PFSK-1 (cell line): ENCODE results near the gene PSD.

ENCODE experiments used
- POLR2AphosphoS5 ChIP-seq: IDR thresholded peaks from 2 replicates; pipeline ENCODE4 v1.6.1; 2012; ENCODE audit warnings: low read depth, mild to moderate bottlenecking, control low read depth, low read length, moderate library complexity
- REST ChIP-seq, 2 experiments: IDR thresholded peaks; 2 replicates each; pipeline versions ENCODE4 v1.6.1 to v1.8.0; 2011 to 2012; ENCODE audit warnings: low read depth in 2 of 2, low read length in 2 of 2, control low read depth in 1 of 2, inconsistent platforms in 1 of 2, mild to moderate bottlenecking in 1 of 2, moderate library complexity in 1 of 2; ENCODE audit not compliant: insufficient read depth in 1 of 2
- SIN3A ChIP-seq: IDR thresholded peaks from 2 replicates; pipeline ENCODE4 v1.6.1; 2012; ENCODE audit warnings: mild to moderate bottlenecking, low read length, moderate library complexity, borderline replicate concordance; ENCODE audit not compliant: insufficient read depth

DNA sequence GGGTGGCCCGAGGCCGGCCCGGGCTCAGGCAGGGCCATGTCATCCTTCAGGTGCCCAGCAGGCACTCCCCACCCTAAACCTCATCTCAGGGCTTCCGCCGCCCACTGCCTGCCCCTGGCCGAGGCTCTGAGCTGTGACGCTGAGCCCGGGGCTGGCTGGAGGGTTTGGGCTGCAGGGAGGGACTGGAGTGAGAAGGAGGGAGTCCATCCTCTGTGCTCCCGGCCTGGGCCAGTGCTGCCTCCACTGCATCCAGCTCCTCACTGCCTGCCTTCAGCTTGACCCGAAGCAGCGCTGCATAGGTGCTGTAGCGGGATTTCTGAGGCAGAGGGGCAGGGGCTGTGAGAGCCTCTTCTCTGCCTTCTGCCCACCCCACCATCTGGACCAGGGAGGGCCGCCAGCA is 15.5 kb downstream of the PSD start:
- TF ChIP-seq SIN3A (no peak), REST (IDR thresholded peaks at IDR 0.05; ENCODE audit: insufficient read depth in 1 of 2, low read depth in 2 of 2, low read length in 2 of 2) (no peak), POLR2AphosphoS5 (no peak)
